Trophoblast cell (in vitro differentiated cells and primary cell): Measurements from ENCODE around the gene IQSEC3.
"Not testable (repeated sequence)": the region's sequence is repeated elsewhere in the genome, so short reads cannot be mapped to it uniquely, and the experiment has no call there.

Experiments used
- DNase-seq, 2 donors: peaks; one replicate each; pipeline ENCODE4 v3.0.0-alpha.2; 2016
- H2AFZ ChIP-seq: 2 replicates; pipeline ENCODE4 v1.6.1; 2013; ENCODE audit warnings: low read length, moderate library complexity, mild to moderate bottlenecking; ENCODE audit not compliant: insufficient read depth, poor library complexity
- H2AK5ac ChIP-seq: 2 replicates; pipeline ENCODE4 v1.6.1; 2013; ENCODE audit warnings: mild to moderate bottlenecking, low read length
- H2BK120ac ChIP-seq: 2 replicates; pipeline ENCODE4 v1.6.1; 2013; ENCODE audit warnings: low read length, mild to moderate bottlenecking, moderate library complexity; ENCODE audit not compliant: insufficient read depth, poor library complexity
- H2BK12ac ChIP-seq: 2 replicates; pipeline ENCODE4 v1.6.1; 2013; ENCODE audit warnings: mild to moderate bottlenecking, low read length, moderate library complexity
- H2BK5ac ChIP-seq: 2 replicates; pipeline ENCODE4 v1.6.1; 2013; ENCODE audit warnings: low read length, low read depth, moderate library complexity, mild to moderate bottlenecking; ENCODE audit not compliant: poor library complexity
- H3K14ac ChIP-seq: 2 replicates; pipeline ENCODE4 v1.6.1; 2013; ENCODE audit warnings: mild to moderate bottlenecking, low read length
- H3K18ac ChIP-seq: 2 replicates; pipeline ENCODE4 v1.6.1; 2013; ENCODE audit warnings: mild to moderate bottlenecking, low read length
- H3K23ac ChIP-seq: 2 replicates; pipeline ENCODE4 v1.6.1; 2013; ENCODE audit warnings: low read length
- H3K27ac ChIP-seq: 2 replicates; pipeline ENCODE4 v1.5.1; 2013; ENCODE audit warnings: low read depth, mild to moderate bottlenecking, inconsistent platforms, low read length, moderate library complexity
- H3K27me3 ChIP-seq: 2 replicates; pipeline ENCODE4 v1.6.1; 2013; ENCODE audit warnings: inconsistent platforms, mild to moderate bottlenecking, low read length, moderate library complexity; ENCODE audit not compliant: insufficient read depth
- H3K36me3 ChIP-seq, 2 experiments: 1 replicate in 1 of 2; 2 replicates in 1 of 2; pipeline ENCODE4 v1.6.1; 2013; ENCODE audit warnings: low read length in 2 of 2, mild to moderate bottlenecking in 2 of 2, moderate library complexity in 1 of 2; ENCODE audit not compliant: insufficient read depth in 2 of 2, control insufficient read depth in 1 of 2
- H3K4ac ChIP-seq: 2 replicates; pipeline ENCODE4 v1.6.1; 2013; ENCODE audit warnings: low read depth, mild to moderate bottlenecking, low read length, moderate library complexity
- H3K4me1 ChIP-seq, 2 experiments: 1 replicate in 1 of 2; 2 replicates in 1 of 2; pipeline ENCODE4 v1.6.1; 2013; ENCODE audit warnings: low read length in 2 of 2, mild to moderate bottlenecking in 2 of 2, moderate library complexity in 1 of 2; ENCODE audit not compliant: insufficient read depth in 2 of 2, control insufficient read depth in 1 of 2
- H3K4me2 ChIP-seq: 2 replicates; pipeline ENCODE4 v1.6.1; 2013; ENCODE audit warnings: inconsistent platforms, mild to moderate bottlenecking, low read length, moderate library complexity
- H3K4me3 ChIP-seq: 2 replicates; pipeline ENCODE4 v1.5.1; 2013; ENCODE audit warnings: mild to moderate bottlenecking, low read depth, low read length, inconsistent platforms
- H3K79me1 ChIP-seq: one replicate; pipeline ENCODE4 v1.6.1; 2013; ENCODE audit warnings: low read length
- H3K79me2 ChIP-seq: 2 replicates; pipeline ENCODE4 v1.6.1; 2013; ENCODE audit warnings: low read length, mild to moderate bottlenecking; ENCODE audit not compliant: control insufficient read depth, insufficient read depth, poor library complexity
- H3K9ac ChIP-seq: 2 replicates; pipeline ENCODE4 v1.6.1; 2013; ENCODE audit warnings: mild to moderate bottlenecking, low read length
- H3K9me3 ChIP-seq: 2 replicates; pipeline ENCODE4 v1.6.1; 2013; ENCODE audit warnings: low read depth, mild to moderate bottlenecking, control low read depth, inconsistent platforms, low read length; ENCODE audit not compliant: insufficient read depth
- H4K12ac ChIP-seq: 2 replicates; pipeline ENCODE4 v1.6.1; 2013; ENCODE audit warnings: low read depth, mild to moderate bottlenecking, low read length, moderate library complexity
- H4K8ac ChIP-seq: 2 replicates; pipeline ENCODE4 v1.6.1; 2013; ENCODE audit warnings: low read depth, mild to moderate bottlenecking, low read length, moderate library complexity
- H4K91ac ChIP-seq: one replicate; pipeline ENCODE4 v1.6.1; 2013; ENCODE audit warnings: low read depth, mild to moderate bottlenecking, low read length, moderate library complexity
- WGBS: extraction: QIAGEN DNeasy Blood & Tissue Kit; methylation state at CpG from one replicate; pipeline ENCODE4 v1.1.7; 2013; ENCODE audit warnings: missing lambda C conversion rate; ENCODE audit not compliant: insufficient read length, insufficient coverage; ENCODE audit errors: extremely low coverage; 5-methylcytosine and 5-hydroxymethylcytosine counted together

IQSEC3 gene

GRCh38 chr12:75541-75940 is 9.0 kb downstream of the IQSEC3 start:
- H2BK5ac ChIP-seq, H3K36me3 ChIP-seq, H3K27ac ChIP-seq, H3K23ac ChIP-seq, H3K14ac ChIP-seq, H3K4ac ChIP-seq, H3K4me3 ChIP-seq, H3K79me1 ChIP-seq, H4K8ac ChIP-seq, H2AFZ ChIP-seq, H2AK5ac ChIP-seq, H3K4me1 ChIP-seq, H4K91ac ChIP-seq, H3K18ac ChIP-seq, H3K4me2 ChIP-seq, H3K79me2 ChIP-seq, DNase-seq, H2BK120ac ChIP-seq, H3K9me3 ChIP-seq, H3K9ac ChIP-seq, H2BK12ac ChIP-seq, H4K12ac ChIP-seq: not testable (repeated sequence)
- WGBS, result no CpG with 5 or more reads among the region's 5 CpGs
- peaks cover 14% of the 10 kb centered on the region for H3K27me3 ChIP-seq

GRCh38 chr12:76102-76501 is 9.5 kb downstream of the IQSEC3 start:
- not testable (repeated sequence) for H3K4me2 ChIP-seq, H2AFZ ChIP-seq, H3K14ac ChIP-seq, H3K9ac ChIP-seq, H3K36me3 ChIP-seq, H2AK5ac ChIP-seq, H3K18ac ChIP-seq, H2BK5ac ChIP-seq, DNase-seq, H3K4ac ChIP-seq, H3K4me1 ChIP-seq, H4K91ac ChIP-seq, H4K12ac ChIP-seq, H2BK12ac ChIP-seq, H3K79me2 ChIP-seq, H2BK120ac ChIP-seq, H4K8ac ChIP-seq, H3K79me1 ChIP-seq, H3K9me3 ChIP-seq, H3K27ac ChIP-seq, H3K23ac ChIP-seq, H3K4me3 ChIP-seq
- H3K27me3 ChIP-seq, result peaks cover 14% of the 10 kb centered on the region
- no CpG with 5 or more reads among the region's 10 CpGs for WGBS

GRCh38 chr12:76551-76950 is 10.0 kb downstream of the IQSEC3 start:
- not testable (repeated sequence) for DNase-seq, H4K91ac ChIP-seq, H3K14ac ChIP-seq, H3K9ac ChIP-seq, H3K4me2 ChIP-seq, H2AFZ ChIP-seq, H3K4me1 ChIP-seq, H2BK120ac ChIP-seq, H3K27ac ChIP-seq, H2AK5ac ChIP-seq, H3K23ac ChIP-seq, H3K4ac ChIP-seq, H4K8ac ChIP-seq, H3K18ac ChIP-seq, H3K36me3 ChIP-seq, H4K12ac ChIP-seq, H2BK5ac ChIP-seq, H3K79me2 ChIP-seq, H2BK12ac ChIP-seq, H3K9me3 ChIP-seq, H3K4me3 ChIP-seq, H3K79me1 ChIP-seq
- peaks cover 14% of the 10 kb centered on the region for H3K27me3 ChIP-seq
- no CpG with 5 or more reads among the region's 8 CpGs for WGBS

- not testable (repeated sequence) for H2AK5ac ChIP-seq, DNase-seq, H3K23ac ChIP-seq, H3K9ac ChIP-seq, H3K4me2 ChIP-seq, H3K36me3 ChIP-seq, H3K79me1 ChIP-seq, H3K9me3 ChIP-seq, H2BK5ac ChIP-seq, H2BK12ac ChIP-seq, H3K79me2 ChIP-seq, H4K8ac ChIP-seq, H3K4me3 ChIP-seq, H3K4me1 ChIP-seq, H2AFZ ChIP-seq, H4K91ac ChIP-seq, H3K14ac ChIP-seq, H3K18ac ChIP-seq, H2BK120ac ChIP-seq, H3K4ac ChIP-seq, H3K27ac ChIP-seq, H4K12ac ChIP-seq
- WGBS, result no CpG with 5 or more reads among the region's 26 CpGs
- peaks cover 15% of the 10 kb centered on the region for H3K27me3 ChIP-seq
These were observed 10.6 kb downstream of the IQSEC3 start for GRCh38 chr12:77101-77719.
